A549 (cell line): ENCODE measurements around the gene TBRG4.

Source experiments
- CTCF ChIP-seq: fragments of >200 bp; sonication (Bioruptor Twin); formaldehyde crosslinking; IDR thresholded peaks from 3 replicates; pipeline ENCODE4 v1.5.1; 2016
- EP300 ChIP-seq, 2 experiments: fragments of >200 bp; sonication (Bioruptor Twin); formaldehyde crosslinking; IDR thresholded peaks; 2 replicates in 1 of 2; 3 replicates in 1 of 2; pipeline ENCODE4 v1.6.1; 2016 to 2017
- GATA3 ChIP-seq: IDR thresholded peaks from 2 replicates; pipeline ENCODE4 v1.6.1; 2012; ENCODE audit warnings: borderline replicate concordance
- JUN ChIP-seq, 2 experiments: fragments of >200 bp; sonication (Bioruptor Twin); formaldehyde crosslinking; IDR thresholded peaks; 2 replicates in 1 of 2; 3 replicates in 1 of 2; pipeline ENCODE4 v1.6.1; 2016 to 2017
- MAZ ChIP-seq: fragments of 150-350 bp; IDR thresholded peaks from 2 replicates; pipeline ENCODE4 v1.6.1; 2014; ENCODE audit warnings: antibody characterized with exemption, low read depth, low read length, borderline replicate concordance
- MYC ChIP-seq: IDR thresholded peaks from 2 replicates; pipeline ENCODE4 v1.6.1; 2012; ENCODE audit warnings: mild to moderate bottlenecking, inconsistent platforms, low read length, improper control_type of control experiment, borderline replicate concordance
- POLR2A ChIP-seq: IDR thresholded peaks from 2 replicates; pipeline ENCODE4 v1.6.1; 2012; ENCODE audit warnings: mild to moderate bottlenecking, low read length
- RAD21 ChIP-seq, 2 experiments: fragments of >200 bp in 1 of 2; sonication (Bioruptor Twin) in 1 of 2; formaldehyde crosslinking in 1 of 2; IDR thresholded peaks in 1 of 2; conservative IDR thresholded peaks in 1 of 2; 2 replicates in 1 of 2; 3 replicates in 1 of 2; pipeline ENCODE4 v1.6.1; 2012 to 2018; ENCODE audit warnings: inconsistent platforms in 1 of 2
- RARB ChIP-seq: fragments of 250-450 bp; sonication (Bioruptor Pico); IDR thresholded peaks from 2 replicates; pipeline ENCODE4 v1.8.0; 2021; ENCODE audit warnings: mild to moderate bottlenecking, moderate library complexity
- REST ChIP-seq: fragments of 200-600 bp; sonication (generic); IDR thresholded peaks from 2 replicates; pipeline ENCODE4 v1.6.1; 2016; ENCODE audit warnings: antibody characterized with exemption, mild to moderate bottlenecking, moderate library complexity

- no peak for TF ChIP-seq RARB (CRISPR knock-in tag)
- no peak for TF ChIP-seq CTCF
- no peak for TF ChIP-seq POLR2A
- TF ChIP-seq REST = no peak
- TF ChIP-seq EP300 (IDR thresholded peaks at IDR 0.05) = no peak
- TF ChIP-seq JUN (IDR thresholded peaks at IDR 0.05) = no peak
- TF ChIP-seq MYC = no peak
- TF ChIP-seq RAD21 (conservative IDR thresholded peaks at IDR 0.05 in 1 of 2, IDR thresholded peaks at IDR 0.05 in 1 of 2) = no peak
- no peak for TF ChIP-seq MAZ
- no peak for TF ChIP-seq GATA3
Measured at GRCh38 chr7:45088146-45088701, 23.3 kb downstream of the TBRG4 start.
